GM23338 (cell line): Measurements from ENCODE around the gene LAYN.

Experiments used
- CTCF ChIP-seq, 2 experiments: fragments of 200-600 bp in 1 of 2; sonication (generic) in 1 of 2; conservative IDR thresholded peaks; 2 replicates each; pipeline versions ENCODE4 v1.5.1 to v1.6.1; 2016 to 2017; ENCODE audit warnings: antibody characterized with exemption in 2 of 2, low read depth in 2 of 2, mild to moderate bottlenecking in 2 of 2, moderate library complexity in 1 of 2
- EZH2 ChIP-seq: fragments of 200-600 bp; sonication (generic); IDR thresholded peaks from one replicate; pipeline ENCODE4 v1.8.0; 2017; ENCODE audit warnings: antibody characterized with exemption, mild to moderate bottlenecking, low read depth; ENCODE audit not compliant: unreplicated experiment
- JUNB ChIP-seq: IDR thresholded peaks from one replicate; pipeline ENCODE4 v1.6.1; 2016; ENCODE audit warnings: antibody characterized with exemption; ENCODE audit not compliant: unreplicated experiment
- POLR2AphosphoS5 ChIP-seq: IDR thresholded peaks from 2 replicates; pipeline ENCODE4 v1.6.1; 2016; ENCODE audit warnings: antibody characterized with exemption, low read depth

- TF ChIP-seq CTCF (conservative IDR thresholded peaks at IDR 0.05; ENCODE audit: low read depth in 2 of 2) (no peak), EZH2 (no peak), POLR2AphosphoS5 (no peak), JUNB (no peak)
These were observed 22.3 kb downstream of the LAYN start for GRCh38 chr11:111562692-111563389.
